ENCODE results near the gene ALOX12.
A peak's percentile ranks its signal among the peaks of the same experiment; 100 is the strongest.
"Not testable (repeated sequence)": the region's sequence is repeated elsewhere in the genome, so short reads cannot be mapped to it uniquely, and the experiment has no call there.

The ALOX12 gene

GRCh38 chr17:6995500-6996255 is at the start of gene ALOX12:
TSS of gene ALOX12 (plus strand) at chr17:6996049. CDS start at chr17:6996118, 69 bp downstream.
- no peak for DNase-seq

- no peak for DNase-seq
These were observed 48.1 kb upstream of the ALOX12 start for GRCh38 chr17:6947745-6948144.

GRCh38 chr17:6948562-6948961 is 47.3 kb upstream of the ALOX12 start:
- no peak for DNase-seq

GRCh38 chr17:6948976-6949375 is 46.9 kb upstream of the ALOX12 start:
- no peak for DNase-seq

- not testable (repeated sequence) for DNase-seq
These were observed 44.9 kb upstream of the ALOX12 start for GRCh38 chr17:6950938-6951337.

GRCh38 chr17:6953689-6954088 is 42.2 kb upstream of the ALOX12 start:
- DNase-seq: no peak

- no peak for DNase-seq
These were observed 36.1 kb upstream of the ALOX12 start for GRCh38 chr17:6959700-6960099.

GRCh38 chr17:6969323-6969726 is 26.5 kb upstream of the ALOX12 start:
- no peak for DNase-seq

GRCh38 chr17:6970992-6971391 is 24.9 kb upstream of the ALOX12 start:
- no peak for DNase-seq

- DNase-seq: not testable (repeated sequence)
These were observed 16.4 kb upstream of the ALOX12 start for GRCh38 chr17:6979440-6979839.

GRCh38 chr17:6981426-6981825 is 14.4 kb upstream of the ALOX12 start:
- no peak for DNase-seq

GRCh38 chr17:6985266-6985665 is 10.6 kb upstream of the ALOX12 start:
- no peak for DNase-seq

- DNase-seq: no peak
These were observed 9.2 kb upstream of the ALOX12 start for GRCh38 chr17:6986676-6987075.

GRCh38 chr17:6989779-6990178 is 6.1 kb upstream of the ALOX12 start:
- no peak for DNase-seq

- DNase-seq: not testable (repeated sequence)
These were observed 2.2 kb upstream of the ALOX12 start for GRCh38 chr17:6993613-6994056.

GRCh38 chr17:6994118-6994598 is 1.7 kb upstream of the ALOX12 start:
- no peak for DNase-seq

GRCh38 chr17:6994666-6995256 is 1.1 kb upstream of the ALOX12 start:
- DNase-seq: no peak

GRCh38 chr17:6996256-6997011 is 585 bp downstream of the ALOX12 start:
- no peak for DNase-seq

- DNase-seq: no peak
These were observed 1.3 kb downstream of the ALOX12 start for GRCh38 chr17:6997171-6997570.

- no peak for DNase-seq
These were observed 3.1 kb downstream of the ALOX12 start for GRCh38 chr17:6998855-6999508.

- DNase-seq: peak in 2 of 51 donors; percentile 11 to 15
These were observed 5.6 kb downstream of the ALOX12 start for GRCh38 chr17:7001318-7001961.

All from hypothalamus (tissue), 51 donors.